ENCODE results near the gene CTNNA1. TPM values are rescaled to one million over a fixed set of nuclear protein-coding genes. Genes with fewer than 3 reads are reported as not detected.

CTNNA1 gene
- total RNA-seq, 1 experiment from 2014 or later = 1.9 TPM

- Histone ChIP-seq H3F3A (ENCODE audit: low read length, unreplicated experiment) (no peaks in the 10 kb centered on the region), H3K4me2 (ENCODE audit: low read length) (no peak overlapping the region), H3K4me3 (ENCODE audit: low read length) (no peak overlapping the region), H3K9me3 (ENCODE audit: low read length) (no peaks in the 10 kb centered on the region), H3K27me3 (ENCODE audit: low read length) (no peaks in the 10 kb centered on the region), H3K36me3 (ENCODE audit: low read depth, low read length) (peaks cover 18% of the 10 kb centered on the region; the same call in 1 of the 2 replicates), H3K79me2 (ENCODE audit: low read length) (peaks cover 47% of the 10 kb centered on the region), H3K4me1 (ENCODE audit: insufficient read depth, low read length) (no peaks in the 10 kb centered on the region), H2AFZ (ENCODE audit: low read length) (no peak overlapping the region), H3K9ac (ENCODE audit: low read length) (no peak overlapping the region), H3K9me2 (replicated peaks; ENCODE audit: low read length) (no peaks in the 10 kb centered on the region), H4K20me1 (ENCODE audit: low read length) (peaks cover 6% of the 10 kb centered on the region; the same call in 1 of the 2 replicates), H3K27ac (ENCODE audit: low read length) (no peak overlapping the region)
- ChIA-PET POLR2A (ENCODE audit: unreplicated experiment) (no interaction called here), CTCF (no interaction called here)
- DNase-seq = peak; percentile 0
- TF ChIP-seq EZH2 (IDR thresholded peaks at IDR 0.05; ENCODE audit: low read length, unreplicated experiment) (no peak), EZH2phosphoT487 (IDR thresholded peaks at IDR 0.05; ENCODE audit: borderline replicate concordance, low read length) (no peak), CTCF (conservative IDR thresholded peaks at IDR 0.05; ENCODE audit: low read depth, low read length) (no peak)
- no peak for ATAC-seq
- intact Hi-C loops (cut with micrococcal nuclease) = no loop called here
- BruUV-seq (replicated peaks) = no TSS peak
These were observed 230.8 kb downstream of the CTNNA1 start for GRCh38 chr5:138983984-138984383.

Other genes starting within 250 kb of the CTNNA1 start
- gene ETF1, start 210.2 kb upstream of the CTNNA1 start, total RNA-seq (2014; rRNA removed) = 57.3 and 64.1 TPM in 2 replicates
- gene HSPA9, start 178.0 kb upstream of the CTNNA1 start, total RNA-seq (2014; rRNA removed) = 346 and 432 TPM in 2 replicates
- gene LRRTM2, start 121.9 kb downstream of the CTNNA1 start, total RNA-seq (2014; rRNA removed) = not detected in 2 replicates

Measured in PC-3 (cell line).